Astrocyte of the cerebellum (primary cell): ENCODE results near the gene UNKL.

ENCODE experiments used
- DNase-seq: peaks from one replicate; pipeline ENCODE4 v3.0.0-alpha.2; 2011; ENCODE audit warnings: low read depth
- H3K4me3 ChIP-seq: 2 replicates; pipeline ENCODE4 v1.5.1; 2011; ENCODE audit warnings: mild to moderate bottlenecking, low read depth, low read length, moderate library complexity
- CTCF ChIP-seq: IDR thresholded peaks from 2 replicates; pipeline ENCODE4 v1.5.1; 2012; ENCODE audit warnings: low read length, low read depth, moderate library complexity, mild to moderate bottlenecking; ENCODE audit errors: missing control alignments
- in situ Hi-C: cut with HindIII; loops from 2 replicates; pipeline ENCODE4 v1.10.0; 2017; ENCODE audit warnings: low sequenced_read_pairs

The UNKL gene

DNA sequence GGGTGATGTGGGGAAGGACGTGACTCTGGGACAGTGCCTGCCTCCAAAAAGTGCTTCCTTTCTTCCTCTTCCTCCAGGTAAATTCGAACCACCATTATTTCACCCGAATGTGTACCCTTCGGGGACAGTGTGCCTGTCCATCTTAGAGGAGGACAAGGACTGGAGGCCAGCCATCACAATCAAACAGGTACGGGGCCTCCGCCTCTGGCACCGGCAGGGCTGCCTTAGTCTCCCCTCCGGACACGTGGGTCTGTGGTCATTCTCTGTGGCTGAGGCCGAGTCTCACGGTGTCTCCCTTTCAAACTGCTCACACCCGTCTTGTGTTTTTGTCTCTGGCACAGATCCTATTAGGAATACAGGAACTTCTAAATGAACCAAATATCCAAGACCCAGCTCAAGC is 94.4 kb downstream of the UNKL start:
- no peak for DNase-seq
- in situ Hi-C loops = no loop called here
- no peak for TF ChIP-seq CTCF
- H3K4me3 ChIP-seq = no peak overlapping the region

GRCh38 chr16:1319041-1319440 is 95.5 kb downstream of the UNKL start:
- in situ Hi-C loops = no loop called here
- no peak overlapping the region for H3K4me3 ChIP-seq
- TF ChIP-seq CTCF = no peak
- no peak for DNase-seq

- H3K4me3 ChIP-seq = no peak overlapping the region
- TF ChIP-seq CTCF = no peak
- no peak for DNase-seq
- in situ Hi-C loops = no loop called here
These were observed 96.3 kb downstream of the UNKL start for GRCh38 chr16:1318268-1318545.

DNA sequence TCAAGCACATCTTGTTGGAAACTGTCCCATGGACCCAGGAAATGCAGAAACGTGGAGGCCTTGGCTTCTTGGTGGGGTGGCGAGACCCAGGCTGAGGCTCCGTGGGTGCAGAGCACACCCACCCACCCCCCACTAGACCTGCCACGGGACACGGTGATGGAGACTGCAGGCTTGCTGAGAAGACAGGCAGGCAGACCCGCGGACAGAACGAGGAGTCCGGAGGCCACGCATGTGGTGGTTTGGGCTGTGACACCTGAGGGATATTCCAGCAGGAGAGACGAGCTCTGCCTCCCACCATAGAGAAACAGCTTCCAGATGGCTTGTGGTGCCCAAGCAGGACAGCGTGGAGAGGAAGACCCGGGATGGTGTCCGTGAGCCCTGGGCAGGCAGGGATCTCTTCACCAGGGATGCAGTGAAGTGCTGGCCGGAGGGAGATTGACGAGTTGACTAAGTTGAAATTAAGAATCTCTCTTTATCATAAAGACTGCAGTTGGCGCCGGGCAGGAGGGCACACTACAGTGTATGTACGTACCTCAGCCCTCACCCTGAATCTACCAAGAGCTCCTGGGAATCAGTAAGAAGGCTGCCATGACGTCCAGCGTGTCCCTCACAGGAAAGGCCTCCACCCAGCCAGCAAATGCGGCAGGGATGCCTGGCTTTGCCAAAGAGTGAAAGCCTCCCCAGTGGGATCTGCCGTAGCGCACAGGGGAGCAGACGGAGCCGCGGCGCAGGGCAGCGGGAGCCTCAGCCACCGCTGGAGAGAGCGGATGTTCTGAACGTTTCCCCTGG is 96.8 kb downstream of the UNKL start:
- no peak for TF ChIP-seq CTCF
- no peak for DNase-seq
- H3K4me3 ChIP-seq = no peak overlapping the region
- in situ Hi-C loops = no loop called here

DNA sequence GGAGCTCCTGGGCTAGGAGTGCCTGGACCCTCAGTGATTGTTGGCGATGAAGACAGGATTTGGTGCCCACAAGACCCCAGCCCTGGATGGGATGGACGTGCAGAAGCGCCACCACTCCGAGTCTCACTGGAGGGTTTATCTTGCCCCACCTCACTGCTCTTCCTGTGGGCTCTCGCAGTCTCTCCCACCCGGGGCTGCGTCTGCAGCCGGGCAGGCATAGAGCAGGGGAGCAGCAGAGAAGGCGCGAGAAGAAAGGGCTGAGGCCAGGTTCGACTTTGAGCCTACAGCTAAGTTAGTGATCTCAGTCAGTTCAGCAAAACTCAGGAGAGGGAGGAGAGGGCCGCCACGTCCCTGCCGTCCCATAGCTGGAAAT is 98.5 kb downstream of the UNKL start:
- TF ChIP-seq CTCF = no peak
- no peak for DNase-seq
- no peak overlapping the region for H3K4me3 ChIP-seq
- in situ Hi-C loops = no loop called here

GRCh38 chr16:1315081-1316032 is 99.1 kb downstream of the UNKL start:
- in situ Hi-C loops = no loop called here
- no peak for DNase-seq
- no peak overlapping the region for H3K4me3 ChIP-seq
- TF ChIP-seq CTCF = no peak
